ENCODE results near the gene BLNK. TPM values are rescaled to one million over a fixed set of nuclear protein-coding genes. Genes with fewer than 3 reads are reported as not detected.

The BLNK gene
- total RNA-seq, 1 donor = not detected

GRCh38 chr10:96270571-96270970 lies 798 bp downstream of the BLNK start:
- no peak overlapping the region for H3K4me3 ChIP-seq (ENCODE audit: low read depth, low read length)
- DNase-seq (ENCODE audit: low read depth) = no peak
- no peak for TF ChIP-seq CTCF (IDR thresholded peaks at IDR 0.05; ENCODE audit: insufficient read depth, low read depth, low read length)

GRCh38 chr10:96269438-96270300 lies 1.7 kb downstream of the BLNK start:
- no peak for TF ChIP-seq CTCF (IDR thresholded peaks at IDR 0.05; ENCODE audit: insufficient read depth, low read depth, low read length)
- no peak for DNase-seq (ENCODE audit: low read depth)
- no peak overlapping the region for H3K4me3 ChIP-seq (ENCODE audit: low read depth, low read length)

- no peak for DNase-seq (ENCODE audit: low read depth)
- no peak for TF ChIP-seq CTCF (IDR thresholded peaks at IDR 0.05; ENCODE audit: insufficient read depth, low read depth, low read length)
- no peak overlapping the region for H3K4me3 ChIP-seq (ENCODE audit: low read depth, low read length)
These were observed 2.9 kb downstream of the BLNK start for GRCh38 chr10:96268341-96268909.

- DNase-seq (ENCODE audit: low read depth) = no peak
- no peak overlapping the region for H3K4me3 ChIP-seq (ENCODE audit: low read depth, low read length)
- no peak for TF ChIP-seq CTCF (IDR thresholded peaks at IDR 0.05; ENCODE audit: insufficient read depth, low read depth, low read length)
These were observed 4.1 kb downstream of the BLNK start for GRCh38 chr10:96267234-96267705.

GRCh38 chr10:96266118-96266770 lies 5.1 kb downstream of the BLNK start:
- no peak overlapping the region for H3K4me3 ChIP-seq (ENCODE audit: low read depth, low read length)
- DNase-seq (ENCODE audit: low read depth) = no peak
- no peak for TF ChIP-seq CTCF (IDR thresholded peaks at IDR 0.05; ENCODE audit: insufficient read depth, low read depth, low read length)

- no peak for TF ChIP-seq CTCF (IDR thresholded peaks at IDR 0.05; ENCODE audit: insufficient read depth, low read depth, low read length)
- no peak overlapping the region for H3K4me3 ChIP-seq (ENCODE audit: low read depth, low read length)
- no peak for DNase-seq (ENCODE audit: low read depth)
These were observed 6.4 kb downstream of the BLNK start for GRCh38 chr10:96264938-96265337.

Data from fibroblast of villous mesenchyme (primary cell).